Muscle of back (tissue), 11 donors: Measurements from ENCODE around the gene S100A10. TPM values are rescaled to one million over a fixed set of nuclear protein-coding genes. Genes with fewer than 3 reads are reported as not detected.

ENCODE experiments used
- DNase-seq, 3 donors: peaks; one replicate each; pipeline versions ENCODE4 v3.0.0 to v3.0.0-alpha.2; 2013
- polyA plus RNA-seq, 10 donors: library from polyadenylated mRNA; unstranded; fragments of 120-200 nt; gene quantifications; one replicate each; pipeline ENCODE4 v1.2.1, GENCODE V29; 2013; ENCODE audit not compliant: insufficient read length in 10 of 10

The S100A10 gene
- polyA plus RNA-seq, 10 donors = 195 to 408 (median 272) TPM

DNA sequence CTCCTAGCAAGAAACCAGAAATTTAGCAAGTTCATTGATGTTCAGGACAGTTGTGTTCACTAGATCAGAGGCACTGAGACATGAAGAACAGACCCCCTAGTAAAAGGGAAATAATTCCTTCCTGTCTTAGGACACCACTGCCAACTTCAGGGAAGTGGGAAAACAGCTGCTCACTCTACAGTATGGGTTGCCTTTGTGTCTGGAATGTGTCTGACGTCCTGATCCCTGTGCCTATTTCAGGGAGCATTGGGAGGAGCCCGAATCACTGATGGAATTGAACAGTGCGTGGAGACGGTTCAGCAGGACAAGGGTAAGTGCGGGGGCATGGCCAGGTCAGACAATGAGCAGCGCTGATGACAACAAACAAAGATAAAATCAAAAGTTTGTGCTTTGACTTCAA, 22.1 kb upstream of the S100A10 start:
- DNase-seq = no peak

DNA sequence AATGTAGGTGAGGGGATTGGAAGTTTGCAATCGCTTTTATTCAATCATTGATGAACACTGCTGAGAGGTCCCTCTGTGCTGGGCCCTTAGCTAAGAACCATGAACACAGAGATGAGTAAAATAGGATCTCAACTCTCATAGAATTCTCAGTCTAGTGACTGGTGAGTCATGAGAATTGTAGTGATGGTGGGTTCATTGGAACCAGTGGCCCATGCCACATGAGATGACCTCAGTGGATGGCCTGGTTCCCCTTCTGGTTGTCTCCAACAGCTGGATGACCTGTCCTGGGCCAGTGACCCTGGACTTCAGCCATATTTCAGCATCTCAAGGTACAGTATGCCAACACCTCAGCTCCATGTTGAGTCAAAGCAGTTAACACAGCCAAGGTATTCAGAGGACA, 21.3 kb upstream of the S100A10 start:
- DNase-seq = no peak

DNA sequence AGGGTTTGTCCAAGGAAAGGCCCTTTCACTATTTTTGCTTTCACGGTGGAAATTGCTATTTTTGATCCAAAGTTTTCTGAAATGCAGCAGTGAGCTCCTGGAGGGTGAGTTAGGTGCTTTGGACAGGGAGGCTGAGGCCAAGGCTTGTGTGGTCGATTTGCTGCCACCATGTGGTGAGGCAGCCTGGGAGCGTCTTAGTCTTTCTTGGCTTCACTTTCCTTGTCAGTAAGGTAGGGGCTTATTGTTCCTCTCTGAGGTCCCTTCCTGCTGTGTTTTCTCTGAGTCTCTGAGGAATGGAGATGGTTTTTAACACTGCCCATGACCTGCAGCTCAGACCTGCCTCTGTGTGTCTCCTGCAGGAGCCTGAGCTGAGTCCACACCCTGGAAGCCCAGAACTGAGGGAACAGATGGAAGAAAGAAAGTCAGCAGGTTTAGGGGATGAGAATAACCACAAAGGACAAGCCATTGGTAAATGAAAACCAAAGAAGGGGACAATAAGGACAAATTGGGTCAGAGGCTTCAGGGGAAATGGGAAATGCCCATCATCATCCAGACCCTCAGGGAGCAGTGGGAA, 20.1 kb upstream of the S100A10 start:
- peak in 1 of 3 donors; percentile 22 for DNase-seq

DNA sequence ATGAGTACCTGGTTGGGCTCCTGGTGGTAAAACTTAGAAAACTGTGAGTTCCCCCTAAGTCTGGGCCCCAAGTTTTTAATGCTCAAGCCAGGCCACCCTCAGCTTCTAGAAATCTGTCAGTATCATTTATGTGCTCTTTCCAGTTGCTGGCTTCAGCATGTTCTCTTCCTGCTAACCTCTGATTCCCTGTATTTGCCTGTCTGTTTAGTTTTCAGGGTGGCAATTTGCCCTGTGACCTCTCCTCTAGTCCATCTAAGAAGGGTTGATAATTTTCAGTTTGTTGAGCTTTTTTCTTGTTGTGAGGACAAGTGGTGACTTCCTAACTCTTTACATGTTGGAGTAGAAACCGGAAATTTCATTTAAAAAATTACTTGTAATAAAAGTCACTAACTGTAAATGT, 16.0 kb upstream of the S100A10 start:
- DNase-seq = no peak

DNA sequence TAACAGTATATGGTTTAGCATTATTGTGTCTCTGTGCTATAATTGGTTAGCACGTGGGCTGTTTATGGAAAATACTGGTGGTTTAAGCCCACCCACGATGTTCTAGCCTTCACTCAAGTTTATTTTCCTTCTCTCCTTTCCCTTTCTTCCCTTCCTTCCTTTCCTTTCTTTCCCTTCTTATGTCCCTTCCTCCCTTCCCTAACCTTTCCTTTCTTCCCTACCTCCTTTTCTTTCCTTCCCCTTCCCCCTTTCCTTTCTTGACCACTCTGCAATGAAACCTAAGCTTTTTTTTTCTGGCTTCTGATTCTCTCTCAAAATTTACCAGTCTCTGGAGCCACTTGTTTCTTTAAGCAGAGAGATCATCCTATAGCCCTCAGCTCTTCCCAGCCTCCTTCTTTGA, 13.4 kb upstream of the S100A10 start:
- DNase-seq = no peak

DNA sequence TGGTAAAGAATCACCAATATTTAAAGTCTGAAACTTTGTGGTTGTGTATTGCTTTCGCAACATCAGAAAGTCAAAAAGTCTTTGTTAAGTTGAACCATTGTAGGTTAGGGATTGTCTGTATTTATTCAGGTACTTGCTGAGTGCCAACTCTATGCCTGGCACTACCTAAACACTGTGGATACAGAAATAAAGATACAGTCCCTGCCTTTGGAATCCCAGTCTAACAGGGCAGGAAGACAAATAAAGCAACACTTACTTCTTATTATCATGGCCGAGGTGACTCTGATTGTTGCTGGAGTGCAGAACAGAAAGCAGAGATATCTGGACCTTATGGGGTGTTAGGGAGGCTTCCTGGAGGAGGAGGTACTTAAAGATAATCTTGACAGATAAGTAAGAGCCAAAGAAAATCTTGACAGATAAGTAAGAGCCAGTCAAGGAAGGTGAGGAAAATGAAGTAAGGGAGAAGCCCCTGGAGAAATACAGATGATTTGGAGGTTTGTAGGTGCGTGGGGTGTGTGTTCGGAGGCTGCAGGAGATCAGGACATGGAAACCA, 11.8 kb upstream of the S100A10 start:
- no peak for DNase-seq

DNA sequence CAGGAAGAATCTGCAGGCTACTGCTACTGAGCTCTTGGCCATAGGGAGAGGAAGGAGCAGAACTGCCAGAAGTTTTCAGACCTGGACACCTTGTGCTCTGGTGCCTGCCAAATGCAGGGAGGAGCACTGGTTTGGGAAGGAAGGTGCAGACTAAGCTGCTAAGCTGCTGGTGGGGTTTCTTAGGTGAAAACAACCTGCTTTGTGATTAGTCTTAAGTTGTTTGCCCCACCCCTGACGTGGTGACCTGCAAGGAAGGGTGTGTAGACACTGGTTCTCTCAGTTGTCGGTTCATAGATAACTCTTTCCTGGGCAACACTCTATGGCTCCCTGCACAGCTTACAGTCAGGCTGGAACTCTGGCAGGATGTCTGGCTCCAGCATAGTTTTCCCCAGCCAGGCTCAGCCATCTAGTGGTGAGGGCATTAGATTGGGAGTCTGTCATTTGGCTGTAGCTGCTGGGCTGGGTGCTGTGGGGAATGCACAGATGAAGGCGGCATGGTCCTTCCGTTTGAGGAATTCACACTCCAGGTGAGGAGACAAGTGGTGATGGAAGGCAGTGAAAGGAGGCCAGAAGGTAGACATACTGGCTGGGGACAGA, 10.3 kb upstream of the S100A10 start:
- no peak for DNase-seq

DNA sequence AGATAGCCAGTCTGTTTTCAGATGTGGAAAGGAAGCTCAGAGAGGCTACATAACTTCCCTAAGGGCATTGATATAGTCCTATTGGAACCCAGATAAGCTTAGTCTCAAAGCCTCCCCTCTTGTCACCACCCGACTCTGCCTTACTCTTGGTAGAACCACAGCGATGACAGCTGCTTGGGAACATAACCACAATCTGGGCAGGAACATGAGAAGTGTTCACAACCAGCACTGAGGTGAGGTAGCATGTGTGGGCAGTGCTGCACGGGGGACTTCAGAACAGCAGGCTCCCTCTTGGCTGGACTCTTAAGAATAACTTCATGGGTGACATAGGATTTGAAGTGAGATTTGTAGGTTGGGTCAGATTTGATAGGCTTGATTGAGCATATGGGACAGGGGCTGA, 9.3 kb upstream of the S100A10 start:
- no peak for DNase-seq

DNA sequence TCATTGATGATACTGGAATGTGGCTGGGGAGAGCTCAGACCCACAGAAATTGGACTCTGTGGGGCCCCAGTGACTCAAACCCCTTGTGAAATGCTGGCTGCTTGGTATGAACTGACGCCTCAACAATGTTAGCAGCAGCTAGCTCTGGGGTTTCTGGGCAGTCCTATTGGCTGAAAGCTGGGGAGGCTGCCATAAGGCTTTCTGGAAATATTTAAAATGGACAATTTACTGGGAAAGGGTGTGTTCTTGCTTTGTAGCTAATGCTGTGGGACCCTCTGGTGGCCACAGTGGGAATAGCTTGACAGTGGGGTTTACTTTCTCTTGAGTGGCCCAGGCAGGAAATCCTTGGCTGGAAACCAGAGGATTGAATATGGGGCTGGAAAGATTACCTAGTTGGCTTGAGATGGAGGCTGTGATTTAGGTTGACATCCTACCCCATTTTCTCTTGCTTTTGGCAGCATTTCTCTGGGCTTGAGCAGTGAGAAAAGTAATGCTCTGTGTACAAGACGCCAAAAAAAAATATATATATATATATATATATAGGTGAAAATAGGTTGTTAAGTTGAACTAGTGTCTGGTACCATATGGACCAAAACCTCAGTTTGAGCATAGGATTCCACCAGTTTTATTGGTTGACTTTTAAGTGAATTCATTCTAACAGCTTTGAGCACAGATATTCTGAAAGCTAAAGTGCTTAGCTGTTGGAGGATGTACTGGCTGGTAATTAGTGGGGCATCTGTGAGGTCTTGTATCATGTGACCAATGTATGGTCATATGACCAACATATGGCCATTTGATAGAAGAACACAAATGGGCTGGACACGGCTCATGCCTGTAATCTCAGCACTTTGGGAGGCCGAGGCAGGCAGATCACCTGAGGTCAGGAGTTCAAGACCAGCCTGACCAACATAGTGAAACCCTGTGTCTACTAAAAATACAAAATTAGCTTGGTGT, 8.2 kb upstream of the S100A10 start:
- DNase-seq = peak; percentile 89 to 92 (median 90)

DNA sequence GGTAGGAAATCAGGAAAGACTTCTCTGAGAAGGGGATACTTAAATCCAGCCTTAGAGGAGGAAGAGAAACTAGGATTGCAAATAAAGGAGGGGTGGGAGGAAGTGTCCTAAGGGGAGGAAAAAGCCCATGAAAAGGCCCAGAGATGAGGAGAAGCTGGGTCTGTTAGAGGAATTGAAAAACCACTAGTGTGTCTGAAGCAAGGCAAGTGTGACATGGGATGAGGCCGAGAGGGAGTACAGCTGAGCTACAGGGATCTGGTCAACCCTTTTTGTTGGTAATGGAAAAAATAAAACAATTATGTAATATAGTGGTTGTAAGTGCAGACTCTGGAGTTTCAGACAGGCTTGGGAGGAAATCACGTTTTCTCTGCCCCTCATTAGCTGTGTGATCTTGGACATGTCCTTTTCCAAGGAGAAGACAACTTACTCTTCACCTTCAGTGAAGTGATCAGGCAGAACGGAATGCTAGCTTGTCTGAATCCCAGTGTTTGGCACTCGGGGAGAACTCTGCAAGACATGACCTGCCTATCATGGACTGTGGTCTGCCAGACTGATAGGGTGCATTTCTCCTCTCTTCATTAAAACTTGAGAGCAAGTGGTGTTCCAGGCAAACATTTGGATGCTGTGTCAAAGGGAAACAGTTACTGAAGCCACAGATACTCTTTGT, 7.4 kb upstream of the S100A10 start:
- peak in 1 of 3 donors; percentile 44 for DNase-seq

DNA sequence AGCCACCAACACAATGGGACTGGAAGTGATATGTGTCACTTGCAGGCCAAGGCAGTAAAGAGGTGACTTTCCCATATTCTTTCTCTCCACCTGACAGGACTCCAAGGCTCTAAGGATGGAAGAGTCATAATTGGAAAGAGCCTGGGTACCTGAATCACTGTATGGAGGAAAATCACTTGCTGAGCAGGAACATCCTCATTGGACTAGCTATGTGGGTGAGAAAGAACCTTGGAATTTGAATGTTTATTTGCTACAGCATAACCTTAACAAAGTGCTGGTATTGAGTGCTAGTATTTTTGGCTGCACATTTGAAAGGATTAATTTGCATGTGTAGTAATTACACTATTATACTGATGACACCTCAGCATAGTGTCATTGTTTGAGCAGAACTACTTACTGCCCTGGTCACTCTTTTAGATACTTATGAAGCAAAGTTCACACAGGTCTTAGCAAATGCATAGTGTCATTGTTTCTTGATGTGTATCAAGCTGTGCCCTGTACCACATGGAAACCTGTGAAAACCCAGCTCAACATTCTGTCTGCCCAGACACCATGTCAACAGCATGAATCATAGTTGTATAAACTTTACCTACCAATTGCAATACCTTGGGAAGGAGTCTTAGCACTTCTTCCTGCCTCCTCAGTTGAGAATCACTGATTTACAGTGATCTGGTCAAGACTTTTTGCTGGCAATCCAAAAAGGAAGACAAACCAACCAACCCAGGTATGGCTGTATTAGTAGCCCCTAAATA, 5.1 kb upstream of the S100A10 start:
- DNase-seq = no peak

DNA sequence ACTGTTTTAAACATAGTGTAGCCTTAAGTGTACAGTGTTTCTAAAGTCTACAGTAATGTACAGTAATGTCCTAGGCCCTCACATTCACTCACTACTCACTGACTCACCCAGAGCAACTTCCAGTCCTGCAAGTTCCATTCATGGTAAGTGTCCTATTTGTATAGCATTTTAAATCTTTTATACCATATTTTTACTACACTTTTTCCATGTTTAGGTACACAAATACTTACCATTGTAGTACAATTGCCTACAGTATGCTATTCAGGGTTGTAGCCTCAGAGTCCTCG, 3.6 kb upstream of the S100A10 start:
- DNase-seq = no peak

DNA sequence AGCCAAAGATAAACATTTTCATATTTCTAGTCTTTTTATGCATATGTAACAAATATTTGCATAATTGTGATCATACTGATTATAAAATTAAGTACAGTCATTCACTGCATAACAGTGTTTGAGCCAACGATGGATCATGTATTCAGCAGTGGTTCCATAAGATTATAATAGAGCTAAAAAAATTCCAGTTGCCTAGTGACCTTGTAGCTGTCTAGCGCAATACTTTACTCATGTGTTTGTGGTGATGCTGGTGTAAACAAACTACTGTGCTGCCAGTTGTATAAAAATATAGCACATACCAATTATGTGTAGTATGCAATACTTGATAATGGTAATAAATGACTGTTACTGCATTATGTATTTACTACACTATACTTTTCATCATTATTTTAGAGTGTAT, 2.1 kb upstream of the S100A10 start:
- no peak for DNase-seq

DNA sequence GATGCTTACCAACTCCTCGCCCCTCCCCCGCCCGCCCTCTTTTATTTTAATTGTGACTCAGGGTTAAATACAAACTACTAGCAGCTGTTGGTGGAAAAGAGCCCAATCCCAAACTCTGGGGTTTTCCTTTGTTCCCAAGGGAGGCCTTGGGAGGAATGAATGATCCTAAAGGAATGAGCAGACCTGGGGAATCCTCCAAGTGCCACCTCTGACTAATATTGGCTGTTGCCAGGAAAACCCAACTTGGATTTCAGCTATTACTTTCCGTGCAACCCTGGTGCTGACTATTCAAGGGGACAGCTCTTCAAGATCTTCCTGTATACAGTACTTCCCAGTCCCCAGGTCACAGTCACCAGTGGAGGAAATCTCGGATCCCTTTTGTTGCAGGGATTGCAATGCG, 1.3 kb upstream of the S100A10 start:
- DNase-seq = peak in 2 of 3 donors; percentile 46 to 98

DNA sequence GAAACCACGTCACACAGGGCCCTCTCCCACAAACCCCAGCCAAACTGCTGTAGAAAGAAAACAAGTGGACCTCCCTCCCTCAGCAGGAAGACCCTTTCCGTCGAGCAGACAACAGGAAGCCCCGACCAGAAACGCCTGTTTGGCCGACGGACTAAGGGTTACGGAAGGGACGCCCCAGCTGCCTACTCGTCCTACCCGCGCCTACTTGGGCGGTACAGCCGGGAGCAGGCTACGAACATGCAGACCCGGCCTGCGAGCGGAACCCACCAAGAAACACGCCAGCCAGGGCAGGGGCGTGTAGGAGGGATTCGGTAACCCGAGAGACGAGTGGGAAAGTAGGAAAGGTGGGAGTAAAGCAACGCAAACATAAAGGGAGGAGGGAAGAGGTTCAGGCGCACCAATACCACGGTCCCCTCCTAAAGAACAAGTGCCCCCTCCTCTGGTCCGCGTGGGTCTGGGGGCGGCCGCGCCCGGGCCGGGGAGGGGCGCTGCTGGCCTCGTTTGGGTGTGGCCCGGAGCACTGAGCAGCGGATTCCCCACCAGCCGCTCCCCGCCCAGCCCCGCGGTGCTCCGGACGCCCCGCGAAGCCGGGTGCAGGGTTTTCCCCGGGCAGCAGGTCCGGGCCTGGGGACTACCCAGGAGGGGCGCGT, 450 bp downstream of the S100A10 start:
- peak in 1 of 3 donors; percentile 81 for DNase-seq

DNA sequence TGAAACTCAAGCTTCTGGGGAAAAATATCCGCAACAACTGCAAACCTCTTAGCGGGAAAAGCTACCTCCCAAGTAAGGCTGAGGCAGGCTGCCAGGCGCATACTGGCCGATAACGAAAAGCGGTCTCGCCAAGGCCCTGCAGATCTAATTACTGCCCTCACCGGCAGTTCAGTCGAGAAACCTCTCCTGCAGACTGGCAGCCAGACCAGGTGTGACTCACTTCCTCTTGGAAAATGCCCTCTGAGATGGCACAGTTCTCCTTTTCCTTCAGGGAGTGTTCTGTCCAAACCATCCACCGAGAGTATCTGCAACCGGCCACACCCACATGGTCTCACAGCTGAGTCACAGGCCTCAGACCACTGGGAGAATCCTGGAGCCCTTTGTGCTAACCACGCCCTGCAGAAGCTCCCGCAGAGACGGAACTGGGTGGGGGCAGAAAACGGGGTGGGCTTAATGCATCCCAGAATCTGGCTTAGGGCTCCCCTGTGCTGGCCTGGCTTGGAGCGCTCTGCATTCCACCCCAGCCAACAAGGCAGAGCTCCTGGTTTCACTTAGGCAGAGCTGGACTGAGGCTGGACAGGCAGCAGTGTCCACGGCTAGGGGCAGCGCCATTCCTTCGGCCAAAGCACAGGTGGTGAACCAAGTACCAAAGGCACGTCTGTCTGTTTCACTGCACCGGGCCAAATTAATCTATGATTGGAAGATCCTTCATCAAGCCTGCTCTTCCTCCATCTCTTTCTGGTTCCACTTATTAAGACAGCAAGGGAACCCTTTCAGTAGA, 1.2 kb downstream of the S100A10 start:
- peak; percentile 73 to 90 (median 73) for DNase-seq

DNA sequence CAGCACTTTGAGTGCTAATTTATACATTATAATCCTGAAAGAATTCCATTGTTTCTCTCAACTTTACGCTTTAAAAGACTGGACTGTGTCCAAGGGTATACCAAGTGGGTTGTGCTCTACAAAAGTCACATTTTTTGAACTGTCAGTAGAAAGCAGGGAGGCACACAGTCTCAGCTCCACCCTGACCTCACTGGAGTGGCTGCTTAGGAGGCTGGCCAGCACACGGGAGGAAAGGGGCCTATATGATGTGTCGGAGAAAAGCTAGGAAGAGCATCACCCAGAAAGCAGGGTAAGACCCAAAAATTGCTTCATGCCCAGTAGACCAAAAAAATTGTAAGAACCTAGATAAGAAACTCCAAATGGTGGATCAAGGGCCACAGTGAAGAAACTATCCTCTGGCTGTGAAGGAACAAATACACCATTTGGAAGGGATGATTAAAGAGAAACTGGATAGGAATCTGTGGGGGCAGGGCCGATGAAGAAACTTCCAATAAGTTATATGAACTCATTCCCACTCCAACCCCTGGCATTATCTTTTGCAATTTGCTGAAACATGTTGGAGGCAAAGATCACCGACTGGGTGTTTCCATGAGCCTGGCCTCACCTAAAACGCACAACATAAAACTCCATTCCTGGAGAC, 1.9 kb downstream of the S100A10 start:
- peak in 1 of 3 donors; percentile 52 for DNase-seq

DNA sequence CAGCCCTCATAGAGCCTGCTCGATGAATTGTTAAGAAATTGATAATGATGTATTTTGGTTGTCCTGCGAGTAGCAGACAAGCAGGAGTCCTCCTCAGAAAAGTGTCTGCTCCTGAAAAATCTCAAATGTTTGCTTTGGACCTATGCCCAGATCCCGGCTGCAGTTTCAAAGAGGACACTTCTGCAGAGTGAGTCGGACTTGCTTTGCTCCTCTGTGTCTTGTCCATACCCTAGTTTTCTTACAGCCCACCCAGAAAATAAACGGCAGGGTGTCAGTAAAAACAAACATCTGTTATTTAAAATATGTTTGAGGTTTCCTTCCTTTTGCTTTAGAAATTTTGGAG, 2.8 kb downstream of the S100A10 start:
- peak; percentile 73 to 81 (median 73) for DNase-seq

DNA sequence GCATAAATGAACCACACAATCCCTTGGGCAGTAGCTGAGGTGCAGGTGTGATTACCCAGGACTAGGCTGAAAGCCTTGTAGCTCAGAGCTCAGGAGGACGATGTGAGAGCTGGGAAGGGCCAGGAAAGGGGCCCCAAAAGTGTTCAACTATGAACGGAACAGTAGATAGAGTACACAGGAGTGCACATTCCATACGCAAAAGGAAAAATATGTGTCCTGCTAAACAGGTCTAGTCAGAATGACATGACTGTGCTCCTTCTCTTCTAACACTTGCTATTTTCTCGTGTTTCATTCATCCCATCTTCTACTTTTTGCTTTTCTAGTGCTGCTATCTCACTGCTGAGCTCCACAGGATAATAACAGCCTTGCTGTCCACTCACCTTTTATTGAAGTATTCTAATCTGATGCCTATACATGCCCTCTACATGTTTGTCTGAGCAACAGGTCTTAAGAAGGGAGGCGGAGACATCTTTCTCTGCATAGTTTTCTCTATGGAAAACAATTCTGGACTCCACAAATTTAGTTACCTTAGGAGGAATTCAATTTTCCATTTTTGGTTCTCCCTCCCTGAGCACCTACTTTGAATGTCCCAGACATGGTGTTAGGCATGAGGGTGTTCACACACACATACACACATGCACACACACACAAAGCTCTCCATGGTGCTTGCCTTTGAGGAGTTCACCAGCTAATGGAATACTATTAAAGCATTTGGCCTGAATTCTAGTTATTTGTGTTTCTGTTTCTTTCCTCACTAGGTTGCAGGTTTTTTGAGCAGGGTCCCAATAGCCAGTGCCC, 3.4 kb downstream of the S100A10 start:
- DNase-seq = no peak
